Mesenchymal stem cell (in vitro differentiated cells and primary cell): ENCODE data around the gene ACBD6.

ENCODE experiments used
- DNase-seq: peaks from one replicate; pipeline ENCODE4 v3.0.0-alpha.2; 2013
- H2AFZ ChIP-seq: one replicate; pipeline ENCODE4 v1.6.1; 2013; ENCODE audit warnings: low read depth, mild to moderate bottlenecking, control low read depth, inconsistent platforms, low read length, moderate library complexity
- H2AK5ac ChIP-seq: 2 replicates; pipeline ENCODE4 v1.6.1; 2013; ENCODE audit warnings: low read length, moderate library complexity, mild to moderate bottlenecking, inconsistent platforms; ENCODE audit not compliant: severe bottlenecking
- H2BK120ac ChIP-seq: one replicate; pipeline ENCODE4 v1.6.1; 2013; ENCODE audit warnings: low read depth, mild to moderate bottlenecking, inconsistent platforms, low read length, moderate library complexity
- H2BK12ac ChIP-seq, 2 experiments: one replicate each; pipeline ENCODE4 v1.6.1; 2013; ENCODE audit warnings: inconsistent platforms in 2 of 2, low read length in 2 of 2, mild to moderate bottlenecking in 2 of 2, moderate library complexity in 2 of 2, control low read depth in 1 of 2
- H2BK15ac ChIP-seq: one replicate; pipeline ENCODE4 v1.6.1; 2013; ENCODE audit warnings: mild to moderate bottlenecking, low read depth, inconsistent platforms; ENCODE audit not compliant: poor library complexity, severe bottlenecking
- H2BK5ac ChIP-seq: 2 replicates; pipeline ENCODE4 v1.6.1; 2013; ENCODE audit warnings: low read depth, mild to moderate bottlenecking, low read length, control low read depth, inconsistent platforms; ENCODE audit not compliant: poor library complexity, severe bottlenecking
- H3K14ac ChIP-seq, 2 experiments: one replicate each; pipeline ENCODE4 v1.6.1; 2013; ENCODE audit warnings: inconsistent platforms in 2 of 2, low read length in 2 of 2, control low read depth in 1 of 2, mild to moderate bottlenecking in 1 of 2, moderate library complexity in 1 of 2
- H3K18ac ChIP-seq, 2 experiments: one replicate each; pipeline ENCODE4 v1.6.1; 2013; ENCODE audit warnings: inconsistent platforms in 2 of 2, low read length in 2 of 2, control low read depth in 1 of 2, low read depth in 1 of 2, mild to moderate bottlenecking in 1 of 2
- H3K23ac ChIP-seq, 2 experiments: one replicate each; pipeline ENCODE4 v1.6.1; 2013; ENCODE audit warnings: inconsistent platforms in 2 of 2, low read length in 2 of 2, mild to moderate bottlenecking in 2 of 2, moderate library complexity in 2 of 2, control low read depth in 1 of 2
- H3K27ac ChIP-seq: 2 replicates; pipeline ENCODE4 v1.5.1; 2013; ENCODE audit warnings: mild to moderate bottlenecking, moderate library complexity, low read length, control low read depth, inconsistent platforms; ENCODE audit not compliant: poor library complexity, severe bottlenecking
- H3K27me3 ChIP-seq, 2 experiments: 2 replicates each; pipeline versions ENCODE4 v1.6.1 to v1.7.0; 2013; ENCODE audit warnings: low read length in 2 of 2, mild to moderate bottlenecking in 2 of 2, moderate library complexity in 2 of 2, control low read depth in 1 of 2, inconsistent platforms in 1 of 2; ENCODE audit not compliant: control insufficient read depth in 1 of 2, insufficient read depth in 1 of 2
- H3K36me3 ChIP-seq, 2 experiments: 2 replicates each; pipeline versions ENCODE4 v1.6.1 to v1.7.0; 2013; ENCODE audit warnings: low read length in 2 of 2, control low read depth in 1 of 2, inconsistent platforms in 1 of 2, low read depth in 1 of 2, mild to moderate bottlenecking in 1 of 2; ENCODE audit not compliant: insufficient read depth in 2 of 2, control insufficient read depth in 1 of 2
- H3K4ac ChIP-seq, 2 experiments: one replicate each; pipeline ENCODE4 v1.6.1; 2013; ENCODE audit warnings: inconsistent platforms in 2 of 2, low read length in 2 of 2, mild to moderate bottlenecking in 2 of 2, moderate library complexity in 2 of 2, control low read depth in 1 of 2, low read depth in 1 of 2
- H3K4me1 ChIP-seq: 2 replicates; pipeline ENCODE4 v1.6.1; 2013; ENCODE audit warnings: low read depth, low read length, control low read depth; ENCODE audit not compliant: control insufficient read depth, insufficient read depth
- H3K4me2 ChIP-seq: 2 replicates; pipeline ENCODE4 v1.6.1; 2013; ENCODE audit warnings: low read length, mild to moderate bottlenecking, inconsistent platforms; ENCODE audit not compliant: poor library complexity, severe bottlenecking
- H3K4me3 ChIP-seq, 2 experiments: 2 replicates each; pipeline versions ENCODE4 v1.5.1 to v1.7.0; 2013; ENCODE audit warnings: low read length in 2 of 2, mild to moderate bottlenecking in 2 of 2, control low read depth in 1 of 2, low read depth in 1 of 2; ENCODE audit not compliant: insufficient read depth in 1 of 2
- H3K79me1 ChIP-seq: replicated peaks from 2 replicates; pipeline ENCODE4 v1.6.1; 2013; ENCODE audit warnings: mild to moderate bottlenecking, control low read depth, low read length, inconsistent platforms; ENCODE audit not compliant: poor library complexity, severe bottlenecking
- H3K9ac ChIP-seq: 2 replicates; pipeline ENCODE4 v1.7.0; 2013; ENCODE audit warnings: mild to moderate bottlenecking, low read length, moderate library complexity
- H3K9me3 ChIP-seq: 2 replicates; pipeline ENCODE4 v1.7.0; 2013; ENCODE audit warnings: mild to moderate bottlenecking, low read length; ENCODE audit not compliant: control insufficient read depth
- H4K8ac ChIP-seq: one replicate; pipeline ENCODE4 v1.6.1; 2013; ENCODE audit warnings: inconsistent platforms, mild to moderate bottlenecking, low read length, moderate library complexity
- H4K91ac ChIP-seq: one replicate; pipeline ENCODE4 v1.6.1; 2013; ENCODE audit warnings: mild to moderate bottlenecking, low read length, inconsistent platforms
- WGBS: methylation state at CpG from one replicate; pipeline ENCODE4 v1.1.7; 2013; ENCODE audit warnings: mixed read lengths; 5-methylcytosine and 5-hydroxymethylcytosine counted together

Gene ACBD6

GRCh38 chr1:180301135-180301742, 201.1 kb downstream of the ACBD6 start:
- Histone ChIP-seq H3K23ac (no peak overlapping the region), H3K4ac (no peak overlapping the region), H2BK15ac (no peak overlapping the region), H3K9me3 (no peaks in the 10 kb centered on the region), H3K14ac (no peak overlapping the region), H3K9ac (no peak overlapping the region), H4K8ac (no peak overlapping the region), H2BK5ac (no peak overlapping the region), H3K27ac (no peak overlapping the region), H2BK12ac (no peak overlapping the region), H3K18ac (no peak overlapping the region), H2AK5ac (no peak overlapping the region), H3K4me2 (no peak overlapping the region), H3K36me3 (no peaks in the 10 kb centered on the region), H3K4me1 (no peaks in the 10 kb centered on the region), H2BK120ac (no peak overlapping the region), H3K27me3 (no peaks in the 10 kb centered on the region), H3K4me3 (no peak overlapping the region), H4K91ac (no peak overlapping the region), H2AFZ (no peak overlapping the region), H3K79me1 (peaks cover 7% of the 10 kb centered on the region)
- DNase-seq, result peak; percentile 64
- 89% methylated on average over 1 of the region's 2 CpGs for WGBS

DNA sequence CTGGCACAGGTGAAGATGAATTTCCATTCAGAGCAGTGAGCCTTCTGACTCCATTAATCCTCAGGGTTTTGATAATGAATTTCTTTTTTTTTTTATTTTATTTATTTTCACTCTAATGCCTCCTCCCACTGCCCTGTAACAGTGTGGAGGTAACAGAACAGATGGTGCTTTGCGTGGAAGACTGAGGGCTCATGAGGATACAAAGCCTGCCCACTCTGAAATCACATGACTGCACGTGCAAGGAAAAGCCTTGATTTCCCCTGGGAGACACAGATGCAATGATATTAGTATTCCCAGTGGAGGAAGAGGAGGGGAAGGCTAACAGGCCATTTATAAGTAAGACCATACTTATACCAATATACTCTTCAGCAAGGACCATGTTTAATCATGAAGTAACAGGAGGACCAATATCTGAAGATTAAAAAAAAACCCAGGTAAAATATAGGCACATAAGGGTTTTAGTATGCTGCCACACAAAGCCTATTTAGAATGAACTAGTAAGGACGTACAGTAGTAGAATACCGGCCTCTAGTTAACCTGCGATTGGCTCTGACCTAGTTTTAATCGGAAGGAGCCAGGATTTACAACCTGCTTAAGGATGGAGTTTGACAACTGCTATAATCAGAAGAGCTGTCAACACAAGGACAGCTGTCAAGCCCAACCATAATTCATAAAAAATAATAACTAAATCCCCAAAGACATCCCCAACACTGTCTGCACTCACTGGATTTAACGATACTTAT, 202.7 kb downstream of the ACBD6 start:
- Histone ChIP-seq H3K23ac (no peak overlapping the region), H2BK15ac (no peak overlapping the region), H3K9me3 (no peaks in the 10 kb centered on the region), H3K4ac (no peak overlapping the region), H3K27me3 (no peaks in the 10 kb centered on the region), H4K8ac (no peak overlapping the region), H3K14ac (no peak overlapping the region), H3K9ac (no peak overlapping the region), H3K27ac (no peak overlapping the region), H3K4me2 (no peak overlapping the region), H3K36me3 (no peaks in the 10 kb centered on the region), H3K79me1 (peaks cover 7% of the 10 kb centered on the region), H4K91ac (no peak overlapping the region), H3K18ac (no peak overlapping the region), H2BK12ac (no peak overlapping the region), H3K4me1 (no peaks in the 10 kb centered on the region), H2BK120ac (no peak overlapping the region), H2BK5ac (no peak overlapping the region), H3K4me3 (no peak overlapping the region), H2AK5ac (no peak overlapping the region), H2AFZ (no peak overlapping the region)
- DNase-seq, result no peak
- WGBS, result 96% methylated on average over 6 of the region's 7 CpGs

- Histone ChIP-seq H3K9ac (no peak overlapping the region), H3K27ac (no peak overlapping the region), H4K91ac (no peak overlapping the region), H2BK12ac (no peak overlapping the region), H3K79me1 (peaks cover 10% of the 10 kb centered on the region), H3K4me3 (no peak overlapping the region), H3K4me1 (no peaks in the 10 kb centered on the region), H2AK5ac (no peak overlapping the region), H2BK5ac (no peak overlapping the region), H3K9me3 (no peaks in the 10 kb centered on the region), H3K14ac (no peak overlapping the region), H4K8ac (no peak overlapping the region), H3K27me3 (no peaks in the 10 kb centered on the region), H3K23ac (no peak overlapping the region), H2BK15ac (no peak overlapping the region), H3K4me2 (no peak overlapping the region), H3K36me3 (no peaks in the 10 kb centered on the region), H3K18ac (no peak overlapping the region), H2BK120ac (no peak overlapping the region), H2AFZ (no peak overlapping the region), H3K4ac (no peak overlapping the region)
- no peak for DNase-seq
- WGBS, result 100% methylated on average over 1 of the region's 1 CpG
Observed at GRCh38 chr1:180295999-180296398, 206.4 kb downstream of the ACBD6 start.

DNA sequence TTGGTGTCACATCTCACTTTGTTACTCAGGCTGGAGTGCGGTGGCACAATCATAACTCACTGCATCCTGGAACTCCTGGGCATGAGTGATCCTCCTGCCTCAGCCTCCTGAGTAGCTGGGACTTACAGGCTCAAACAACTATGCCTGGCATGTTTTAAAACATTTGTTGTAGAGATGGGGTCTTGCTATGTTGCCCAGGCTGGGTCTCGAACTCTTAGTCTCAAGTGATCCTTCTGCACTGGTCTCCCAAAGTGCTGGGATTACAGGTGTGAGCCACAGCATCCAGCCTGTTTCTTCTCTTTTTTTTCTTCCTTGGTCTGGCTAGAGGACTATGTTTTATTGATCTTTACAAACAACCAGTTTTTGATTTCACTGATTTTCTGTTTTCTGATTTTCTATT, 207.7 kb downstream of the ACBD6 start:
- Histone ChIP-seq H2BK120ac (no peak overlapping the region), H2BK15ac (no peak overlapping the region)
- 100% methylated on average over 2 of the region's 2 CpGs for WGBS

More for the DNA sequence above, 207.7 kb downstream of the ACBD6 start:
- Histone ChIP-seq H3K4ac (no peak overlapping the region), H3K36me3 (no peaks in the 10 kb centered on the region), H3K9me3 (no peaks in the 10 kb centered on the region), H2AK5ac (no peak overlapping the region), H3K27me3 (no peaks in the 10 kb centered on the region), H3K27ac (no peak overlapping the region), H4K91ac (no peak overlapping the region), H3K79me1 (peaks cover 18% of the 10 kb centered on the region), H2BK5ac (no peak overlapping the region), H3K23ac (no peak overlapping the region), H3K14ac (no peak overlapping the region), H4K8ac (no peak overlapping the region), H3K4me3 (no peak overlapping the region), H3K9ac (no peak overlapping the region), H3K4me1 (no peaks in the 10 kb centered on the region), H2AFZ (no peak overlapping the region), H2BK12ac (no peak overlapping the region), H3K18ac (no peak overlapping the region), H3K4me2 (no peak overlapping the region)
- DNase-seq, result no peak
